ENCODE measurements around the gene GULP1.

Gene GULP1

DNA sequence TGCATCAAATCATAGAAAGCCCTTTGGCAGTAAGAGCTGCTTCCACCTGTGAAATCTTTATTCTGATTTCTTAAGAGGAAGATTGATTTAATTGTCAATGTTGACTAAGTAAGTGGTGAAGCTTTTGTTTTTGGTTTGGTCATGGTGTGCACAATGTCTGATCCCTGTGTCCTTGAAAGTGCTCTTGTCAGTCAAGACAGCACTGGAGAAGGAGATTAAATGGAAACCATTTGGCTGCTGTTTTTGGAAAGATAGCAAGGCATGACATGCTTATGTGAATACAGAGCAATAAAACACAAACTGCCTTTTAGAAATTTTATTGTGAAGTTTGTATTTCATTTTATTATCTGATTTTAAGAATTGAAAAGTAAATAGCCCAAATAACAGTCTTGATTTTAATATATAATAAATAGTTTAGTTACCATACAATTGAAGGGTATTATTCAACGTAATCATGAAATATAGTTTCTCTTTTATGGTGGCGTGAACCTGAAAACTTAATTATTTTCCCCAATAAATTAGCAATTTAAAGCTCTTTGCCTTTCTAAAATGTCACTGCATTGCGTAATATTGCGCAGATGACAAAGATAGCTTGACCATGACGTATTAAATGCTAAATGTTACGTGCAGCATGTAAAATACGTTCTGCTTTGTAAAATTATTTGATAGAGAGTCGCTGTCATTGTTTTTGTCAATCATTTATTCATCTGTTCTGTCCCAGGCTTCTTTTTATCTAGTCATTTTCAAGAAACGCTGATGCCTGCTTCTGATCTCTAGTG lies 69.0 kb downstream of the GULP1 start:
- Mint-ChIP-seq H3K36me3 (ENCODE audit: low read depth) (peaks cover 10% of the 10 kb centered on the region), H3K27me3 (ENCODE audit: low read depth, poor library complexity) (no peaks in the 10 kb centered on the region)
- no peak for DNase-seq

DNA sequence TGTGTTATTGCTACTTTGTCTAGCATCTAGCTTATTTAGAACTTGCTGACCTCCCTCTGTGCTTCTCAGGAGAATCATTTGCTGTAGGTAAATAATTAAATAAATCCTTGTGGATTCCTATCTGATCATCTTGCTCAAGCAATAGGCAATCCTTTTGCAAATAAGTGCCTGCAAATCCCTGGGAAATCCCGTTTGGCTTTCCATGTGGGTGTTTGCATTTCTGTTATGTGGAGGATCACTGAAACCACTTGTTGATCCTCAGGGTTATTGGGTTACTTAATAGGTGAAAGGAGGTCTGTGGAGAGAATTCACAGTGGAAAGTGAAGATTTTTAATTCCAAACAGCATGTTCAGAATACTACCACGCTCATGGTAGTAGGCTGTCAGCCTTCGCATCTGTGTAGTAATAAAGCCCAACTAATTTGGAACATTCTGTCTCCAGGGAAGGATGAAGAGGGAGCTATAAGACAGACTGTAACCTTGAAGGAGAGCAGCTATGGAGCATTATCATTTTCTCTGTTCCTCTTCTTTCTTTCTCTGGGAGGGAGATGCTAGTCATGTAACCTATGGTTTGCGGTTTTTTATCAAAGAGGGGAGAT lies 72.5 kb downstream of the GULP1 start:
- TF ChIP-seq, protein P1, sequence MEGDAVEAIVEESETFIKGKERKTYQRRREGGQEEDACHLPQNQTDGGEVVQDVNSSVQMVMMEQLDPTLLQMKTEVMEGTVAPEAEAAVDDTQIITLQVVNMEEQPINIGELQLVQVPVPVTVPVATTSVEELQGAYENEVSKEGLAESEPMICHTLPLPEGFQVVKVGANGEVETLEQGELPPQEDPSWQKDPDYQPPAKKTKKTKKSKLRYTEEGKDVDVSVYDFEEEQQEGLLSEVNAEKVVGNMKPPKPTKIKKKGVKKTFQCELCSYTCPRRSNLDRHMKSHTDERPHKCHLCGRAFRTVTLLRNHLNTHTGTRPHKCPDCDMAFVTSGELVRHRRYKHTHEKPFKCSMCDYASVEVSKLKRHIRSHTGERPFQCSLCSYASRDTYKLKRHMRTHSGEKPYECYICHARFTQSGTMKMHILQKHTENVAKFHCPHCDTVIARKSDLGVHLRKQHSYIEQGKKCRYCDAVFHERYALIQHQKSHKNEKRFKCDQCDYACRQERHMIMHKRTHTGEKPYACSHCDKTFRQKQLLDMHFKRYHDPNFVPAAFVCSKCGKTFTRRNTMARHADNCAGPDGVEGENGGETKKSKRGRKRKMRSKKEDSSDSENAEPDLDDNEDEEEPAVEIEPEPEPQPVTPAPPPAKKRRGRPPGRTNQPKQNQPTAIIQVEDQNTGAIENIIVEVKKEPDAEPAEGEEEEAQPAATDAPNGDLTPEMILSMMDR (IDR thresholded peaks at IDR 0.05), result no peak
- Mint-ChIP-seq H3K4me3 (no peak overlapping the region), H3K36me3 (ENCODE audit: low read depth) (no peaks in the 10 kb centered on the region), H3K9me3 (no peaks in the 10 kb centered on the region), H3K27me3 (ENCODE audit: low read depth, poor library complexity) (no peaks in the 10 kb centered on the region), H3K4me1 (peaks cover 12% of the 10 kb centered on the region), H3K27ac (no peak overlapping the region)
- no peak for DNase-seq

More for the DNA sequence above, 69.0 kb downstream of the GULP1 start:
- H3K4me3 Mint-ChIP-seq, result no peak overlapping the region
- H3K9me3 Mint-ChIP-seq, result peaks cover 10% of the 10 kb centered on the region
- no peak overlapping the region for H3K27ac Mint-ChIP-seq
- TF ChIP-seq, protein P1 (IDR thresholded peaks at IDR 0.05), result no peak
- peaks cover 12% of the 10 kb centered on the region for H3K4me1 Mint-ChIP-seq

DNA sequence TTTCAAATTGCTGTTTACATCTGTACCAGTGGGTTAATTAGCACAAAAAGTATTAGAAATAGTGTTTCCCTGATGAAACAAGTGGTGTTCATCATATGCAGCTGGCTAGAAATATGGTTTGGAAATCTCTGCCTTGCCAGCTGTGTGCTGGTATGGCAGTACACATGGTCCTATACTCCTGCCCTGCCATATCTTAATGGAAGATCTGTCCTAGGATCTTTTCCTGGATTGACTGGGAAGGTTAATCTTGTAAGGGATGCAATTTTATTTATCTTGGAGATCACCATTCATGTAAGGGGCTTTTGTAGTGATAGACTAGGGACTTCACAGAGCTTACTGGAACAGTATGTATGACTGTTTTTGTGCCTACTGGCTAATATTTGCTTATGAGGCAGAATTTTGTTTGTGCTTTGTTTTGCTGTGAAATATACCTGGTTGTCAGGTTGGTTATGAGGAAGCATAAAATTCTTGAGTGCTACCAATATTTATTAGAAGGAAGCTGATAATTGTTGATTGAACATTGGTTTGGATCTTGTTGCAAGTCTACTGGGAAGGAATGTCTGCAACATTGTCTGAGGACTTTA lies 73.5 kb downstream of the GULP1 start:
- H3K27ac Mint-ChIP-seq, result peak overlapping the region; percentile 3
- peaks cover 12% of the 10 kb centered on the region for H3K4me1 Mint-ChIP-seq
- H3K27me3 Mint-ChIP-seq (ENCODE audit: low read depth, poor library complexity), result no peaks in the 10 kb centered on the region
- no peaks in the 10 kb centered on the region for H3K36me3 Mint-ChIP-seq (ENCODE audit: low read depth)
- no peaks in the 10 kb centered on the region for H3K9me3 Mint-ChIP-seq
- no peak for DNase-seq
- TF ChIP-seq, protein P1 (IDR thresholded peaks at IDR 0.05), result no peak
- H3K4me3 Mint-ChIP-seq, result no peak overlapping the region

DNA sequence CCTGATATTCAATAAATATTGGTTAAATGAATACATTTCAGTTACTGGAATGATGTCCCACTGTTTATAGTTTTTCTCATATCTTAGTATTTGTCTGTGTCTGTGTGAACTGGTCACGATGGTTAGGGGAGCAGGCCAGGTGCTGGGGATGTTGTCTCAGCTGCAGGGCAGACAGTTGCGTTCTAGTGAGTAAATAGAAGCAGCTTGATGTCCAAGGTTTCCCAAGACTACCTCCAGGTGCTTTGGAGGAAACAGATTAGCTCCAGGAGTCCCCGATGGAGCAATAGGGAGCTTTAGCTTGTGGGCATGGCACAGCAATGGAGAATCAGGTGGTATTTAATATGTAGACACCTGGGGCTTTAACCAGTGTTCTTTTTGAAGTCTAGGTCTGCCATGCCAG lies 75.5 kb downstream of the GULP1 start:
- DNase-seq, result no peak
- TF ChIP-seq, protein P1 (IDR thresholded peaks at IDR 0.05), result no peak
- no peaks in the 10 kb centered on the region for H3K36me3 Mint-ChIP-seq (ENCODE audit: low read depth)
- H3K27me3 Mint-ChIP-seq (ENCODE audit: low read depth, poor library complexity), result no peaks in the 10 kb centered on the region
- no peaks in the 10 kb centered on the region for H3K9me3 Mint-ChIP-seq
- no peak overlapping the region for H3K27ac Mint-ChIP-seq
- H3K4me1 Mint-ChIP-seq, result peaks cover 6% of the 10 kb centered on the region
- H3K4me3 Mint-ChIP-seq, result no peak overlapping the region

DNA sequence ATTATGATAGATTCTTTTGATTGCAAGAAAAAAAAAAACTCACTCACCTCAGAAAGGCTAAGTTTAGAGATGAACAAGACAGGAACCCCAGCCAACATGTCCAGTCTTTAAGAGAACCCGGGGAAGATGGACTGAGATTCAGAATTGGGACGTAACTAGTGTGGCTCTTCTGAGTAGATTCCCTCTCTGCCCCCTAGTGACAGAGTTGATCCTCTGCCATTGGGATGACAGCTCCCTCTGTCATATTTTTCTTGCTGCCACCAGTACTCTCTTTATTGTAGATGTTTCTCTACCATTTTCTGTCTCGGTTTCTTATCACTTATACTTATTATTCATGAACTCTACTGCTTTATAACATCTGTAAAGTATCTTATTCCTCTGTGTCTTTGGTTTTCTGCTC lies 77.7 kb downstream of the GULP1 start:
- DNase-seq, result peak; percentile 8
- Mint-ChIP-seq H3K27ac (no peak overlapping the region), H3K36me3 (ENCODE audit: low read depth) (no peaks in the 10 kb centered on the region), H3K27me3 (ENCODE audit: low read depth, poor library complexity) (no peaks in the 10 kb centered on the region), H3K4me3 (no peak overlapping the region), H3K4me1 (no peaks in the 10 kb centered on the region), H3K9me3 (no peaks in the 10 kb centered on the region)
- TF ChIP-seq, protein P1 (IDR thresholded peaks at IDR 0.05), result peak; percentile 47
